ENCODE data around the gene RBM38. TPM values are rescaled to one million over a fixed set of nuclear protein-coding genes. Genes with fewer than 3 reads are reported as not detected.
A peak's percentile ranks its signal among the peaks of the same experiment; 100 is the strongest.

The RBM38 gene
- total RNA-seq, 1 donor from 2014 or later = 24.1 TPM

DNA sequence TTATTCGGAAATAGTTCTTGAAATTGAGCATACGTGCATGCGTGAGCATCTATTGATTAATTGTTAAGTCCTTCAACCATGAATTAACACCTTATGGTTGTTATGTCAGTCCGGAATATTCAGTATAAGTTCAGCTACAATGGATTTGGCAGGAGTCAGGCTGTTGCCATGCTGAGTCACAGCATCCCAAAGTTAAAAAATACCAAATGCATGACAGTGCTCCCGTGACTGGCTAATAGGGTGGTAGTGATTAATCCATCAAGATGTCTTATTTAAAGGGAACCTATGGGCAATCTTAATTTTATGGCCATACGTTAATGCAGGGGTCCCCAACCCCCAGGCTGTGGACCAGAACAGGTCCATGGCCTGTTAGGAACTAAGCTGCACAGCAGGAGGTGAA, 29.7 kb upstream of the RBM38 start:
- no peaks in the 10 kb centered on the region for H3K4me1 Mint-ChIP-seq (ENCODE audit: low read depth)
- TF ChIP-seq, protein P1, sequence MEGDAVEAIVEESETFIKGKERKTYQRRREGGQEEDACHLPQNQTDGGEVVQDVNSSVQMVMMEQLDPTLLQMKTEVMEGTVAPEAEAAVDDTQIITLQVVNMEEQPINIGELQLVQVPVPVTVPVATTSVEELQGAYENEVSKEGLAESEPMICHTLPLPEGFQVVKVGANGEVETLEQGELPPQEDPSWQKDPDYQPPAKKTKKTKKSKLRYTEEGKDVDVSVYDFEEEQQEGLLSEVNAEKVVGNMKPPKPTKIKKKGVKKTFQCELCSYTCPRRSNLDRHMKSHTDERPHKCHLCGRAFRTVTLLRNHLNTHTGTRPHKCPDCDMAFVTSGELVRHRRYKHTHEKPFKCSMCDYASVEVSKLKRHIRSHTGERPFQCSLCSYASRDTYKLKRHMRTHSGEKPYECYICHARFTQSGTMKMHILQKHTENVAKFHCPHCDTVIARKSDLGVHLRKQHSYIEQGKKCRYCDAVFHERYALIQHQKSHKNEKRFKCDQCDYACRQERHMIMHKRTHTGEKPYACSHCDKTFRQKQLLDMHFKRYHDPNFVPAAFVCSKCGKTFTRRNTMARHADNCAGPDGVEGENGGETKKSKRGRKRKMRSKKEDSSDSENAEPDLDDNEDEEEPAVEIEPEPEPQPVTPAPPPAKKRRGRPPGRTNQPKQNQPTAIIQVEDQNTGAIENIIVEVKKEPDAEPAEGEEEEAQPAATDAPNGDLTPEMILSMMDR (IDR thresholded peaks at IDR 0.05; ENCODE audit: unreplicated experiment) = no peak
- no peaks in the 10 kb centered on the region for H3K27me3 Mint-ChIP-seq
- H3K27ac Mint-ChIP-seq = no peak overlapping the region
- H3K9me3 Mint-ChIP-seq (ENCODE audit: low read depth) = peaks cover 5% of the 10 kb centered on the region
- DNase-seq (ENCODE audit: low spot score, unreplicated experiment) = no peak
- H3K4me3 Mint-ChIP-seq (ENCODE audit: low read depth) = no peak overlapping the region
- H3K36me3 Mint-ChIP-seq (ENCODE audit: insufficient read depth) = peaks cover 17% of the 10 kb centered on the region

DNA sequence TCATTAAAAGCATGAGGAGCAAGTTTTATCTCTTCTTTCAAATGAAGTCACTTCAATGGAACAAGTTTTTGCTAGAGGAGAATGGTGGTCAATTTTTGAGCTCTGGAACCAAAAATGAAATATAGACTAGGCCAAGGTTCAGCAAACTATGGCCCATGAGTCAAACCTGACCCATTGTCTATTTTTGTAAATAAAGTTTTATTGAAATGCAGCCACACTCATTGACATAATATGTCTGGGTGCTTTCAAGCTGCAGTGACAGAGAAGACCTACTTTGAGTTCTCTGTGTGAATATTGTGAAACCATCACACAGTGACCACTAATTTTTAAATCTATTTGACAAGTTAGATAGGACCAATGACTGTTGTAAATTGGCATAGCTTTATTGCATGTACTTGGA, 26.7 kb upstream of the RBM38 start:
- no peaks in the 10 kb centered on the region for H3K27me3 Mint-ChIP-seq
- TF ChIP-seq, protein P1 (IDR thresholded peaks at IDR 0.05; ENCODE audit: unreplicated experiment) = no peak
- no peak for DNase-seq (ENCODE audit: low spot score, unreplicated experiment)
- no peaks in the 10 kb centered on the region for H3K4me1 Mint-ChIP-seq (ENCODE audit: low read depth)
- peaks cover 26% of the 10 kb centered on the region for H3K36me3 Mint-ChIP-seq (ENCODE audit: insufficient read depth)
- peaks cover 5% of the 10 kb centered on the region for H3K9me3 Mint-ChIP-seq (ENCODE audit: low read depth)
- H3K27ac Mint-ChIP-seq = no peak overlapping the region
- H3K4me3 Mint-ChIP-seq (ENCODE audit: low read depth) = no peak overlapping the region

DNA sequence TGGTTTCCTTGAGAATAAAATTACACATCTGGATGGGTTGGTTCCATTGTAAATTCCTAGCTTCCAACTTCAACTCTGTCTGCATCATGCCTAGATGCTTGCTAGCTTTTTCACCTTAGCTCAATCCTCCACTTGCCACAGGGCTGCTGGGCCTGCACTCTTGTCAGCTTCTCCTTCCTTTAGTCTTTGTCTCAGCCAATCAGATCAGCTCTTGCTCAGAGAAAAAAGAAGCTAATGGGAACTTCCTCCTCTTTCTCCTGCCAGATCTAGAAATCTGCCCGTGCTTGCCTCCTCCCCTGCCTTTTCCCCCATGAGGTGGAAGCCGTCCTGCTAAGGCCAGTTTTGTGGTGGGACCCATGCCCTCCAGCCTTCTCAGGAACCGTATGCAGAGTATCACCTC, 21.6 kb upstream of the RBM38 start:
- TF ChIP-seq, protein P1 (IDR thresholded peaks at IDR 0.05; ENCODE audit: unreplicated experiment) = no peak
- H3K27me3 Mint-ChIP-seq = no peaks in the 10 kb centered on the region
- H3K9me3 Mint-ChIP-seq (ENCODE audit: low read depth) = no peaks in the 10 kb centered on the region
- H3K4me1 Mint-ChIP-seq (ENCODE audit: low read depth) = no peaks in the 10 kb centered on the region
- H3K36me3 Mint-ChIP-seq (ENCODE audit: insufficient read depth) = peaks cover 41% of the 10 kb centered on the region
- no peak overlapping the region for H3K27ac Mint-ChIP-seq
- DNase-seq (ENCODE audit: low spot score, unreplicated experiment) = no peak
- no peak overlapping the region for H3K4me3 Mint-ChIP-seq (ENCODE audit: low read depth)

DNA sequence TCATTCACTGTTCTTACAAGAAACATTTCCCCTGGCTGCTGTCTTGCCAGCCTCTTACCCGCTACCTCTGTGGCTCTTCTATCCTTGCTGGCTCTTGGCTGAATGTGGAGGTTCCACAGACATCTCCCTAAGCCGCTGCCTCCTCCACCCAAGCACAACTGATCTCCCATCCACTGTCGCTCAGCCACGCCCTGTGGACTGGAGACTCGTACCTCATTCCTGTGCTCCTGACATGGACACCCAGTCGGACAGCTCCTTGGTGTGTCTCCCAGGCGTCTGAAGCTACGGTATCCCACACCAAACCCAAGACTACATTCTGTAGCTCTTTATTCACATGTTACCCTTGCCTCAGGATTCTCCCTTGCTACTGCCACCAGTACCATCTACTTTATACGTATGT, 20.9 kb upstream of the RBM38 start:
- Mint-ChIP-seq H3K4me1 (ENCODE audit: low read depth) (no peaks in the 10 kb centered on the region), H3K36me3 (ENCODE audit: insufficient read depth) (peaks cover 42% of the 10 kb centered on the region), H3K27me3 (no peaks in the 10 kb centered on the region), H3K4me3 (ENCODE audit: low read depth) (no peak overlapping the region), H3K9me3 (ENCODE audit: low read depth) (no peaks in the 10 kb centered on the region), H3K27ac (no peak overlapping the region)
- DNase-seq (ENCODE audit: low spot score, unreplicated experiment) = no peak
- TF ChIP-seq, protein P1 (IDR thresholded peaks at IDR 0.05; ENCODE audit: unreplicated experiment) = no peak

DNA sequence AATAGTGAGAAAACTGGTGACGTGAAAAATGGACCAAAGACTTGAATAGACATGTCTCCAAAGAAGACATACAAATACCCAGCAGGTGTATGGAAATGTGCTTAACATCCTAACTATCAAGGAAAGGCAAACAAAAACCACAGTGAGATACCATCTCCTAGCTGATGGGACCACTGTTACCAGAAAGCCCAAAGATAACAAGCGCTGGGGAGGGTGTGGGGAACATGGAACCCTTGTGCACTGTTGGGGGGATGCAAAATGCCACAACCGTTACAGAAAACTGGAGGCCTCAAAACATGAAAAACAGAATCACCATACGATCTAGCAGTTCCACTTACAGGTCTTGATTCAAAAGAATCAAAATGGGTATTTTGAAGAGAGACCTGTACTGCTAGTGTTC, 19.8 kb upstream of the RBM38 start:
- Mint-ChIP-seq H3K36me3 (ENCODE audit: insufficient read depth) (peaks cover 38% of the 10 kb centered on the region), H3K27ac (peak overlapping the region; percentile 34), H3K27me3 (no peaks in the 10 kb centered on the region), H3K9me3 (ENCODE audit: low read depth) (no peaks in the 10 kb centered on the region), H3K4me3 (ENCODE audit: low read depth) (no peak overlapping the region), H3K4me1 (ENCODE audit: low read depth) (no peaks in the 10 kb centered on the region)
- TF ChIP-seq, protein P1 (IDR thresholded peaks at IDR 0.05; ENCODE audit: unreplicated experiment) = no peak
- no peak for DNase-seq (ENCODE audit: low spot score, unreplicated experiment)
